IPS-20b (cell line): ENCODE results near the gene PACRGL.

Experiments
- H3K27ac ChIP-seq: one replicate; pipeline ENCODE4 v1.5.1; 2013; ENCODE audit warnings: low read length
- H3K27me3 ChIP-seq: 2 replicates; pipeline ENCODE4 v1.6.1; 2013; ENCODE audit warnings: mild to moderate bottlenecking, low read length, inconsistent platforms; ENCODE audit not compliant: insufficient read depth
- H3K36me3 ChIP-seq: 2 replicates; pipeline ENCODE4 v1.6.1; 2013; ENCODE audit warnings: low read depth, mild to moderate bottlenecking, inconsistent platforms, low read length, moderate library complexity; ENCODE audit not compliant: insufficient read depth
- H3K4me1 ChIP-seq: 2 replicates; pipeline ENCODE4 v1.6.1; 2013; ENCODE audit warnings: mild to moderate bottlenecking, control low read depth, inconsistent platforms, low read length, moderate library complexity; ENCODE audit not compliant: insufficient read depth
- H3K4me3 ChIP-seq: 2 replicates; pipeline ENCODE4 v1.5.1; 2013; ENCODE audit warnings: mild to moderate bottlenecking, low read length, inconsistent platforms
- H3K9ac ChIP-seq: 2 replicates; pipeline ENCODE4 v1.6.1; 2013; ENCODE audit warnings: low read depth, mild to moderate bottlenecking, inconsistent platforms, low read length, moderate library complexity
- H3K9me3 ChIP-seq: 2 replicates; pipeline ENCODE4 v1.6.1; 2013; ENCODE audit warnings: mild to moderate bottlenecking, low read depth, low read length, inconsistent platforms; ENCODE audit not compliant: insufficient read depth

The PACRGL gene

GRCh38 chr4:20700007-20700761 lies at the start of gene PACRGL:
PACRGL (plus strand) TSS chr4:20700458; CDS start chr4:20704482, 4,024 bp downstream.
- peak within 1 kb of the TSS; percentile 82; the same call in 1 of the 2 replicates for H3K9ac ChIP-seq
- peaks cover 10% of the 10 kb centered on the region; the same call in 1 of the 2 replicates for H3K4me1 ChIP-seq
- H3K36me3 ChIP-seq, result peaks cover 11% of the 10 kb centered on the region
- H3K4me3 ChIP-seq, result peak within 1 kb of the TSS; percentile 73
- no peak within 1 kb of the TSS for H3K27ac ChIP-seq
- H3K27me3 ChIP-seq, result no peaks in the 10 kb centered on the region
- no peaks in the 10 kb centered on the region for H3K9me3 ChIP-seq

- Histone ChIP-seq H3K9me3 (no peaks in the 10 kb centered on the region), H3K27me3 (no peaks in the 10 kb centered on the region), H3K4me3 (no peak overlapping the region), H3K27ac (no peak overlapping the region), H3K4me1 (no peaks in the 10 kb centered on the region), H3K9ac (no peak overlapping the region), H3K36me3 (no peaks in the 10 kb centered on the region)
Measured at GRCh38 chr4:20652226-20652885, 47.9 kb upstream of the PACRGL start.

- Histone ChIP-seq H3K9me3 (no peaks in the 10 kb centered on the region), H3K27me3 (no peaks in the 10 kb centered on the region), H3K4me1 (peaks cover 16% of the 10 kb centered on the region; the same call in 1 of the 2 replicates), H3K36me3 (no peaks in the 10 kb centered on the region), H3K9ac (no peak overlapping the region), H3K27ac (no peak overlapping the region), H3K4me3 (no peak overlapping the region)
Measured at GRCh38 chr4:20658456-20658855, 41.8 kb upstream of the PACRGL start.

- Histone ChIP-seq H3K27ac (no peak overlapping the region), H3K9ac (no peak overlapping the region), H3K36me3 (no peaks in the 10 kb centered on the region), H3K4me1 (peaks cover 15% of the 10 kb centered on the region; the same call in 1 of the 2 replicates), H3K27me3 (no peaks in the 10 kb centered on the region), H3K9me3 (no peaks in the 10 kb centered on the region), H3K4me3 (no peak overlapping the region)
Measured at GRCh38 chr4:20662851-20663250, 37.4 kb upstream of the PACRGL start.

GRCh38 chr4:20666012-20666860 lies 34.0 kb upstream of the PACRGL start:
- no peak overlapping the region for H3K9ac ChIP-seq
- no peak overlapping the region for H3K4me3 ChIP-seq
- H3K9me3 ChIP-seq, result no peaks in the 10 kb centered on the region
- no peaks in the 10 kb centered on the region for H3K36me3 ChIP-seq
- no peak overlapping the region for H3K27ac ChIP-seq
- H3K27me3 ChIP-seq, result no peaks in the 10 kb centered on the region
- no peaks in the 10 kb centered on the region for H3K4me1 ChIP-seq

GRCh38 chr4:20672262-20672661 lies 28.0 kb upstream of the PACRGL start:
- no peaks in the 10 kb centered on the region for H3K36me3 ChIP-seq
- H3K27ac ChIP-seq, result no peak overlapping the region
- no peak overlapping the region for H3K9ac ChIP-seq
- peaks cover 4% of the 10 kb centered on the region for H3K4me1 ChIP-seq
- H3K27me3 ChIP-seq, result no peaks in the 10 kb centered on the region
- no peak overlapping the region for H3K4me3 ChIP-seq
- H3K9me3 ChIP-seq, result no peaks in the 10 kb centered on the region

GRCh38 chr4:20675786-20676185 lies 24.5 kb upstream of the PACRGL start:
- H3K27me3 ChIP-seq, result no peaks in the 10 kb centered on the region

GRCh38 chr4:20676501-20677197 lies 23.6 kb upstream of the PACRGL start:
- Histone ChIP-seq H3K9me3 (no peaks in the 10 kb centered on the region), H3K36me3 (no peaks in the 10 kb centered on the region), H3K4me1 (peaks cover 4% of the 10 kb centered on the region), H3K4me3 (no peak overlapping the region), H3K9ac (no peak overlapping the region), H3K27ac (no peak overlapping the region), H3K27me3 (no peaks in the 10 kb centered on the region)

More at GRCh38 chr4:20675786-20676185, 24.5 kb upstream of the PACRGL start:
- H3K36me3 ChIP-seq, result no peaks in the 10 kb centered on the region
- H3K9me3 ChIP-seq, result no peaks in the 10 kb centered on the region
- H3K27ac ChIP-seq, result no peak overlapping the region
- H3K4me3 ChIP-seq, result no peak overlapping the region
- H3K9ac ChIP-seq, result no peak overlapping the region
- H3K4me1 ChIP-seq, result peaks cover 4% of the 10 kb centered on the region

GRCh38 chr4:20678400-20678799 lies 21.9 kb upstream of the PACRGL start:
- Histone ChIP-seq H3K9ac (no peak overlapping the region), H3K9me3 (no peaks in the 10 kb centered on the region), H3K36me3 (no peaks in the 10 kb centered on the region), H3K4me1 (no peaks in the 10 kb centered on the region; the same call in 1 of the 2 replicates), H3K4me3 (no peak overlapping the region), H3K27me3 (no peaks in the 10 kb centered on the region), H3K27ac (no peak overlapping the region)

- Histone ChIP-seq H3K27ac (no peak overlapping the region), H3K4me3 (no peak overlapping the region), H3K36me3 (no peaks in the 10 kb centered on the region), H3K27me3 (no peaks in the 10 kb centered on the region), H3K4me1 (no peaks in the 10 kb centered on the region; the same call in 1 of the 2 replicates), H3K9me3 (no peaks in the 10 kb centered on the region), H3K9ac (no peak overlapping the region)
Measured at GRCh38 chr4:20679951-20680350, 20.3 kb upstream of the PACRGL start.

GRCh38 chr4:20680736-20681135 lies 19.5 kb upstream of the PACRGL start:
- Histone ChIP-seq H3K27ac (no peak overlapping the region), H3K9ac (no peak overlapping the region), H3K36me3 (no peaks in the 10 kb centered on the region), H3K4me1 (no peaks in the 10 kb centered on the region; the same call in 1 of the 2 replicates), H3K9me3 (no peaks in the 10 kb centered on the region), H3K4me3 (no peak overlapping the region), H3K27me3 (no peaks in the 10 kb centered on the region)
